ENCODE measurements around the gene PRKCD. TPM values are rescaled to one million over a fixed set of nuclear protein-coding genes. Genes with fewer than 3 reads are reported as not detected.

PRKCD gene
- total RNA-seq, 1 experiment from 2014 or later = 22.7 TPM

- no peak overlapping the region for H2AFZ ChIP-seq (ENCODE audit: low read length)
- H3K4me3 ChIP-seq (ENCODE audit: low read length) = peak overlapping the region; percentile 61
- no peaks in the 10 kb centered on the region for H3K27me3 ChIP-seq (ENCODE audit: low read length)
- DNase-seq = peak; percentile 76
- peak overlapping the region; percentile 97 for H3K27ac ChIP-seq (ENCODE audit: low read length)
- H3K79me2 ChIP-seq (ENCODE audit: low read length) = peaks cover 93% of the 10 kb centered on the region
- peaks cover 5% of the 10 kb centered on the region; the same call in 1 of the 2 replicates for H3K36me3 ChIP-seq (ENCODE audit: insufficient read depth, low read length)
- no peaks in the 10 kb centered on the region for H3K9me2 ChIP-seq (replicated peaks; ENCODE audit: insufficient read depth, low read length)
- H3K4me1 ChIP-seq (ENCODE audit: low read length) = peaks cover 100% of the 10 kb centered on the region
- H3K9ac ChIP-seq (ENCODE audit: low read length) = peak overlapping the region; percentile 79
- no peaks in the 10 kb centered on the region for H3K9me3 ChIP-seq (ENCODE audit: low read length)
- H3K4me2 ChIP-seq (ENCODE audit: low read depth, low read length, poor library complexity, severe bottlenecking) = peak overlapping the region; percentile 72
- H4K20me1 ChIP-seq (ENCODE audit: insufficient read depth, low read depth, low read length) = peaks cover 10% of the 10 kb centered on the region; the same call in 1 of the 2 replicates
These were observed 8.2 kb downstream of the PRKCD start for GRCh38 chr3:53169045-53169831.

GRCh38 chr3:53169832-53170324 lies 8.9 kb downstream of the PRKCD start:
- Histone ChIP-seq H3K9ac (ENCODE audit: low read length) (peak overlapping the region; percentile 79), H3K27me3 (ENCODE audit: low read length) (no peaks in the 10 kb centered on the region), H3K4me1 (ENCODE audit: low read length) (peaks cover 100% of the 10 kb centered on the region), H3K4me3 (ENCODE audit: low read length) (peak overlapping the region; percentile 61), H3K9me2 (replicated peaks; ENCODE audit: insufficient read depth, low read length) (no peaks in the 10 kb centered on the region), H4K20me1 (ENCODE audit: insufficient read depth, low read depth, low read length) (peaks cover 10% of the 10 kb centered on the region; the same call in 1 of the 2 replicates), H3K36me3 (ENCODE audit: insufficient read depth, low read length) (peaks cover 5% of the 10 kb centered on the region; the same call in 1 of the 2 replicates), H2AFZ (ENCODE audit: low read length) (no peak overlapping the region), H3K4me2 (ENCODE audit: low read depth, low read length, poor library complexity, severe bottlenecking) (peak overlapping the region; percentile 72), H3K79me2 (ENCODE audit: low read length) (peaks cover 93% of the 10 kb centered on the region), H3K27ac (ENCODE audit: low read length) (peak overlapping the region; percentile 97), H3K9me3 (ENCODE audit: low read length) (no peaks in the 10 kb centered on the region)
- DNase-seq = no peak

- H3K27ac ChIP-seq (ENCODE audit: low read length) = peak overlapping the region; percentile 97
- peak overlapping the region; percentile 72 for H3K4me2 ChIP-seq (ENCODE audit: low read depth, low read length, poor library complexity, severe bottlenecking)
- H3K4me1 ChIP-seq (ENCODE audit: low read length) = peaks cover 100% of the 10 kb centered on the region
- H3K9me3 ChIP-seq (ENCODE audit: low read length) = no peaks in the 10 kb centered on the region
- H3K27me3 ChIP-seq (ENCODE audit: low read length) = no peaks in the 10 kb centered on the region
- H3K36me3 ChIP-seq (ENCODE audit: insufficient read depth, low read length) = peaks cover 7% of the 10 kb centered on the region
- peaks cover 10% of the 10 kb centered on the region; the same call in 1 of the 2 replicates for H4K20me1 ChIP-seq (ENCODE audit: insufficient read depth, low read depth, low read length)
- peak overlapping the region; percentile 61 for H3K4me3 ChIP-seq (ENCODE audit: low read length)
- no peaks in the 10 kb centered on the region for H3K9me2 ChIP-seq (replicated peaks; ENCODE audit: insufficient read depth, low read length)
- DNase-seq = peak; percentile 76
- peaks cover 93% of the 10 kb centered on the region for H3K79me2 ChIP-seq (ENCODE audit: low read length)
- H3K9ac ChIP-seq (ENCODE audit: low read length) = peak overlapping the region; percentile 79
- no peak overlapping the region for H2AFZ ChIP-seq (ENCODE audit: low read length)
These were observed 9.5 kb downstream of the PRKCD start for GRCh38 chr3:53170325-53171063.

- Histone ChIP-seq H3K4me3 (ENCODE audit: low read length) (peak overlapping the region; percentile 61), H3K4me2 (ENCODE audit: low read depth, low read length, poor library complexity, severe bottlenecking) (peak overlapping the region; percentile 72), H4K20me1 (ENCODE audit: insufficient read depth, low read depth, low read length) (peaks cover 8% of the 10 kb centered on the region; the same call in 1 of the 2 replicates), H3K27me3 (ENCODE audit: low read length) (no peaks in the 10 kb centered on the region), H3K9me3 (ENCODE audit: low read length) (no peaks in the 10 kb centered on the region), H3K4me1 (ENCODE audit: low read length) (peaks cover 100% of the 10 kb centered on the region), H2AFZ (ENCODE audit: low read length) (no peak overlapping the region), H3K9me2 (replicated peaks; ENCODE audit: insufficient read depth, low read length) (no peaks in the 10 kb centered on the region), H3K79me2 (ENCODE audit: low read length) (peaks cover 93% of the 10 kb centered on the region), H3K9ac (ENCODE audit: low read length) (peak overlapping the region; percentile 79), H3K27ac (ENCODE audit: low read length) (peak overlapping the region; percentile 97), H3K36me3 (ENCODE audit: insufficient read depth, low read length) (peaks cover 11% of the 10 kb centered on the region)
- DNase-seq = peak; percentile 67
These were observed 10.0 kb downstream of the PRKCD start for GRCh38 chr3:53171064-53171418.

- Histone ChIP-seq H4K20me1 (ENCODE audit: insufficient read depth, low read depth, low read length) (peaks cover under 1% of the 10 kb centered on the region; the same call in 1 of the 2 replicates), H3K9me2 (replicated peaks; ENCODE audit: insufficient read depth, low read length) (no peaks in the 10 kb centered on the region), H3K4me3 (ENCODE audit: low read length) (peak overlapping the region; percentile 61; the same call in 1 of the 2 replicates), H3K4me2 (ENCODE audit: low read depth, low read length, poor library complexity, severe bottlenecking) (peak overlapping the region; percentile 72), H3K4me1 (ENCODE audit: low read length) (peaks cover 100% of the 10 kb centered on the region), H3K36me3 (ENCODE audit: insufficient read depth, low read length) (peaks cover 15% of the 10 kb centered on the region), H3K27me3 (ENCODE audit: low read length) (no peaks in the 10 kb centered on the region), H3K9me3 (ENCODE audit: low read length) (no peaks in the 10 kb centered on the region), H3K9ac (ENCODE audit: low read length) (peak overlapping the region; percentile 79), H3K27ac (ENCODE audit: low read length) (peak overlapping the region; percentile 97), H2AFZ (ENCODE audit: low read length) (no peak overlapping the region), H3K79me2 (ENCODE audit: low read length) (peaks cover 93% of the 10 kb centered on the region)
- peak; percentile 67 for DNase-seq
These were observed 11.0 kb downstream of the PRKCD start for GRCh38 chr3:53171827-53172505.

GRCh38 chr3:53173107-53173506 lies 12.1 kb downstream of the PRKCD start:
- peaks cover 100% of the 10 kb centered on the region for H3K4me1 ChIP-seq (ENCODE audit: low read length)
- no peaks in the 10 kb centered on the region for H3K27me3 ChIP-seq (ENCODE audit: low read length)
- H4K20me1 ChIP-seq (ENCODE audit: insufficient read depth, low read depth, low read length) = peaks cover 6% of the 10 kb centered on the region; the same call in 1 of the 2 replicates
- no peak overlapping the region for H2AFZ ChIP-seq (ENCODE audit: low read length)
- H3K4me3 ChIP-seq (ENCODE audit: low read length) = peak overlapping the region; percentile 61; the same call in 1 of the 2 replicates
- peaks cover 97% of the 10 kb centered on the region for H3K79me2 ChIP-seq (ENCODE audit: low read length)
- peak overlapping the region; percentile 79 for H3K9ac ChIP-seq (ENCODE audit: low read length)
- no peaks in the 10 kb centered on the region for H3K9me3 ChIP-seq (ENCODE audit: low read length)
- peaks cover 22% of the 10 kb centered on the region for H3K36me3 ChIP-seq (ENCODE audit: insufficient read depth, low read length)
- H3K9me2 ChIP-seq (replicated peaks; ENCODE audit: insufficient read depth, low read length) = no peaks in the 10 kb centered on the region
- H3K27ac ChIP-seq (ENCODE audit: low read length) = peak overlapping the region; percentile 97
- H3K4me2 ChIP-seq (ENCODE audit: low read depth, low read length, poor library complexity, severe bottlenecking) = peak overlapping the region; percentile 72
- no peak for DNase-seq

- Histone ChIP-seq H3K27ac (ENCODE audit: low read length) (peak overlapping the region; percentile 97), H3K4me1 (ENCODE audit: low read length) (peaks cover 100% of the 10 kb centered on the region), H3K4me3 (ENCODE audit: low read length) (peak overlapping the region; percentile 48), H3K9me2 (replicated peaks; ENCODE audit: insufficient read depth, low read length) (no peaks in the 10 kb centered on the region), H3K4me2 (ENCODE audit: low read depth, low read length, poor library complexity, severe bottlenecking) (peak overlapping the region; percentile 72), H3K79me2 (ENCODE audit: low read length) (peaks cover 96% of the 10 kb centered on the region), H3K27me3 (ENCODE audit: low read length) (no peaks in the 10 kb centered on the region), H3K36me3 (ENCODE audit: insufficient read depth, low read length) (peaks cover 33% of the 10 kb centered on the region), H4K20me1 (ENCODE audit: insufficient read depth, low read depth, low read length) (peaks cover 6% of the 10 kb centered on the region; the same call in 1 of the 2 replicates), H3K9ac (ENCODE audit: low read length) (peak overlapping the region; percentile 69), H3K9me3 (ENCODE audit: low read length) (no peaks in the 10 kb centered on the region), H2AFZ (ENCODE audit: low read length) (no peak overlapping the region)
- DNase-seq = peak; percentile 89
These were observed 13.6 kb downstream of the PRKCD start for GRCh38 chr3:53174346-53175250.
